IPS-11a (cell line): ENCODE data around the gene AIPL1.
"Not testable (repeated sequence)": the region's sequence is repeated elsewhere in the genome, so short reads cannot be mapped to it uniquely, and the experiment has no call there.

Experiments
- H3K4me3 ChIP-seq: one replicate; pipeline ENCODE4 v1.5.1; 2013; ENCODE audit warnings: low read depth, low read length, control low read depth

AIPL1 gene

GRCh38 chr17:6435051-6435450, at the start of gene AIPL1:
TSS of gene AIPL1 (minus strand) at chr17:6435121. CDS start at chr17:6435104, 17 bp downstream.
- no peak within 1 kb of the TSS for H3K4me3 ChIP-seq

- no peak overlapping the region for H3K4me3 ChIP-seq
Observed at GRCh38 chr17:6483507-6483906, 48.6 kb upstream of the AIPL1 start.

- not testable (repeated sequence) for H3K4me3 ChIP-seq
Observed at GRCh38 chr17:6482796-6483195, 47.9 kb upstream of the AIPL1 start.

GRCh38 chr17:6482105-6482455, 47.2 kb upstream of the AIPL1 start:
- no peak overlapping the region for H3K4me3 ChIP-seq

GRCh38 chr17:6480303-6480675, 45.4 kb upstream of the AIPL1 start:
- H3K4me3 ChIP-seq, result no peak overlapping the region

- H3K4me3 ChIP-seq, result no peak overlapping the region
Observed at GRCh38 chr17:6479622-6480302, 44.8 kb upstream of the AIPL1 start.

GRCh38 chr17:6478486-6478885, 43.6 kb upstream of the AIPL1 start:
- H3K4me3 ChIP-seq, result no peak overlapping the region

- no peak overlapping the region for H3K4me3 ChIP-seq
Observed at GRCh38 chr17:6477831-6478383, 43.0 kb upstream of the AIPL1 start.

- no peak overlapping the region for H3K4me3 ChIP-seq
Observed at GRCh38 chr17:6476810-6477179, 41.9 kb upstream of the AIPL1 start.

- no peak overlapping the region for H3K4me3 ChIP-seq
Observed at GRCh38 chr17:6476076-6476809, 41.3 kb upstream of the AIPL1 start.

GRCh38 chr17:6475411-6475810, 40.5 kb upstream of the AIPL1 start:
- no peak overlapping the region for H3K4me3 ChIP-seq

GRCh38 chr17:6474906-6475305, 40.0 kb upstream of the AIPL1 start:
- H3K4me3 ChIP-seq, result no peak overlapping the region

- no peak overlapping the region for H3K4me3 ChIP-seq
Observed at GRCh38 chr17:6474376-6474775, 39.5 kb upstream of the AIPL1 start.

GRCh38 chr17:6473128-6473767, 38.3 kb upstream of the AIPL1 start:
- H3K4me3 ChIP-seq, result no peak overlapping the region

GRCh38 chr17:6472517-6472916, 37.6 kb upstream of the AIPL1 start:
- no peak overlapping the region for H3K4me3 ChIP-seq

GRCh38 chr17:6471531-6472465, 36.9 kb upstream of the AIPL1 start:
- H3K4me3 ChIP-seq, result no peak overlapping the region

GRCh38 chr17:6470751-6471521, 36.0 kb upstream of the AIPL1 start:
- H3K4me3 ChIP-seq, result no peak overlapping the region

- H3K4me3 ChIP-seq, result no peak overlapping the region
Observed at GRCh38 chr17:6470146-6470718, 35.3 kb upstream of the AIPL1 start.

GRCh38 chr17:6468051-6468790, 33.3 kb upstream of the AIPL1 start:
- H3K4me3 ChIP-seq, result no peak overlapping the region
